Natural killer cell (primary cell): Measurements from ENCODE around the gene MPL. TPM values are rescaled to one million over a fixed set of nuclear protein-coding genes. Genes with fewer than 3 reads are reported as not detected.

Source experiments
- ATAC-seq, 3 donors: fragments of 150-1000 bp in 2 of 3; fragments of 200-7000 bp in 1 of 3; cut with Tn5 transposase; 1 replicate in 1 of 3; 2 replicates in 2 of 3; pipeline ENCODE4 v1.10.0; 2021; ENCODE audit warnings: mild to moderate bottlenecking in 2 of 3, moderate library complexity in 2 of 3
- DNase-seq, 2 donors: peaks; one replicate each; pipeline versions ENCODE4 v3.0.0 to v3.0.0-alpha.2; 2013 to 2021; ENCODE audit warnings: mixed read lengths in 1 of 2
- H3K27ac ChIP-seq: one replicate; pipeline ENCODE4 v1.5.1; 2013; ENCODE audit warnings: mild to moderate bottlenecking, low read length
- H3K27me3 ChIP-seq: one replicate; pipeline ENCODE4 v1.6.1; 2013; ENCODE audit warnings: low read length; ENCODE audit not compliant: control insufficient read depth, insufficient read depth
- H3K36me3 ChIP-seq: one replicate; pipeline ENCODE4 v1.6.1; 2013; ENCODE audit warnings: low read length; ENCODE audit not compliant: control insufficient read depth, insufficient read depth
- H3K4me1 ChIP-seq: one replicate; pipeline ENCODE4 v1.6.1; 2013; ENCODE audit warnings: low read length; ENCODE audit not compliant: control insufficient read depth, insufficient read depth
- H3K4me3 ChIP-seq: one replicate; pipeline ENCODE4 v1.5.1; 2013; ENCODE audit warnings: low read length
- H3K9me3 ChIP-seq: one replicate; pipeline ENCODE4 v1.6.1; 2013; ENCODE audit warnings: low read length; ENCODE audit not compliant: control insufficient read depth, insufficient read depth
- H3K27ac Mint-ChIP-seq, 2 donors: one replicate each; pipeline ENCODE4 v1.8.0; 2022; ENCODE audit warnings: mild to moderate bottlenecking in 2 of 2, mixed read lengths in 2 of 2, moderate library complexity in 1 of 2
- H3K27me3 Mint-ChIP-seq, 2 donors: one replicate each; pipeline ENCODE4 v1.8.0; 2022; ENCODE audit warnings: low read depth in 2 of 2, mixed read lengths in 2 of 2
- H3K36me3 Mint-ChIP-seq: one replicate; pipeline ENCODE4 v1.8.0; 2022; ENCODE audit warnings: mixed read lengths
- H3K4me1 Mint-ChIP-seq, 2 donors: one replicate each; pipeline ENCODE4 v1.8.0; 2022; ENCODE audit warnings: mixed read lengths in 2 of 2
- H3K4me3 Mint-ChIP-seq: one replicate; pipeline ENCODE4 v1.8.0; 2022; ENCODE audit warnings: mild to moderate bottlenecking, moderate library complexity, mixed read lengths
- H3K9me3 Mint-ChIP-seq, 2 donors: one replicate each; pipeline ENCODE4 v1.8.0; 2022; ENCODE audit warnings: mixed read lengths in 2 of 2
- WGBS: methylation state at CpG from one replicate; pipeline ENCODE4 v1.1.7; 2013; ENCODE audit warnings: missing lambda C conversion rate; ENCODE audit not compliant: insufficient coverage; 5-methylcytosine and 5-hydroxymethylcytosine counted together
- intact Hi-C: fragments of 100-400 bp; cut with micrococcal nuclease; formaldehyde crosslinking; loops from one replicate; pipeline ENCODE4 v1.14.2; 2022
- total RNA-seq, 4 donors: library from RNA; stranded (reverse); fragments of 120-200 nt in 1 of 4; gene quantifications; one replicate each; pipeline versions ENCODE4 v1.2.3 to v1.2.4, GENCODE V29; 2013 to 2022
- TF ChIP-seq, protein P1 (sequence below): fragments of 200-600 bp; IDR thresholded peaks from one replicate; pipeline ENCODE4 v1.8.0; 2022; ENCODE audit warnings: antibody characterized with exemption

Gene MPL
- total RNA-seq, 3 donors from 2014 or later (not counting 1 experiment from before 2014, with no cell fraction given) = 0.43 to 1.7 (median 0.48) TPM

DNA sequence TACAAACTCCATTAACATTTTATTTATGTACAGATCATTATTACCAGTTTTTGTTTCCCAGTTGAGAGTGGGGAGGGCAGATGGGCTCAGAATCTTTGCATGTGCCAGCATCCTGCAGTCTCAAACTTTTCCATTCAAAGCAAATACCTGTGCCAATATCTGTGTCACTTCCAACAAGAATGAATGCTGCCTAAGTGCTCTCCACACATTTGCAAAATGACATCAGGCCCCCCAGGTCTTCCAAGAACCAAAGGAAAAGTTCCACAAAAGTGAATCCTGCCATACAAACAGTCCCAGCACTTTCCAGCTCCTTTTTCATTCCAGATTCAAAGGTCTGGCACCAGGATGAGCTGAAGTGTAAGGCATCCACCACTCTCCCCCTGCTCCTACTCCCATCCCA lies 38.5 kb upstream of the MPL start:
- TF ChIP-seq, protein P1, sequence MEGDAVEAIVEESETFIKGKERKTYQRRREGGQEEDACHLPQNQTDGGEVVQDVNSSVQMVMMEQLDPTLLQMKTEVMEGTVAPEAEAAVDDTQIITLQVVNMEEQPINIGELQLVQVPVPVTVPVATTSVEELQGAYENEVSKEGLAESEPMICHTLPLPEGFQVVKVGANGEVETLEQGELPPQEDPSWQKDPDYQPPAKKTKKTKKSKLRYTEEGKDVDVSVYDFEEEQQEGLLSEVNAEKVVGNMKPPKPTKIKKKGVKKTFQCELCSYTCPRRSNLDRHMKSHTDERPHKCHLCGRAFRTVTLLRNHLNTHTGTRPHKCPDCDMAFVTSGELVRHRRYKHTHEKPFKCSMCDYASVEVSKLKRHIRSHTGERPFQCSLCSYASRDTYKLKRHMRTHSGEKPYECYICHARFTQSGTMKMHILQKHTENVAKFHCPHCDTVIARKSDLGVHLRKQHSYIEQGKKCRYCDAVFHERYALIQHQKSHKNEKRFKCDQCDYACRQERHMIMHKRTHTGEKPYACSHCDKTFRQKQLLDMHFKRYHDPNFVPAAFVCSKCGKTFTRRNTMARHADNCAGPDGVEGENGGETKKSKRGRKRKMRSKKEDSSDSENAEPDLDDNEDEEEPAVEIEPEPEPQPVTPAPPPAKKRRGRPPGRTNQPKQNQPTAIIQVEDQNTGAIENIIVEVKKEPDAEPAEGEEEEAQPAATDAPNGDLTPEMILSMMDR = no peak
- H3K27me3 ChIP-seq = no peaks in the 10 kb centered on the region
- Mint-ChIP-seq H3K36me3 (no peaks in the 10 kb centered on the region), H3K27ac (no peak overlapping the region), H3K9me3 (no peaks in the 10 kb centered on the region), H3K27me3 (no peaks in the 10 kb centered on the region), H3K4me1 (peaks cover 6 to 13% of the 10 kb centered on the region in 2 donors), H3K4me3 (no peak overlapping the region)
- H3K36me3 ChIP-seq = no peaks in the 10 kb centered on the region
- H3K4me3 ChIP-seq = no peak overlapping the region
- ATAC-seq = no peak
- H3K27ac ChIP-seq = no peak overlapping the region
- no peaks in the 10 kb centered on the region for H3K9me3 ChIP-seq
- no peak for DNase-seq
- intact Hi-C loops = no loop called here
- H3K4me1 ChIP-seq = peaks cover 9% of the 10 kb centered on the region

DNA sequence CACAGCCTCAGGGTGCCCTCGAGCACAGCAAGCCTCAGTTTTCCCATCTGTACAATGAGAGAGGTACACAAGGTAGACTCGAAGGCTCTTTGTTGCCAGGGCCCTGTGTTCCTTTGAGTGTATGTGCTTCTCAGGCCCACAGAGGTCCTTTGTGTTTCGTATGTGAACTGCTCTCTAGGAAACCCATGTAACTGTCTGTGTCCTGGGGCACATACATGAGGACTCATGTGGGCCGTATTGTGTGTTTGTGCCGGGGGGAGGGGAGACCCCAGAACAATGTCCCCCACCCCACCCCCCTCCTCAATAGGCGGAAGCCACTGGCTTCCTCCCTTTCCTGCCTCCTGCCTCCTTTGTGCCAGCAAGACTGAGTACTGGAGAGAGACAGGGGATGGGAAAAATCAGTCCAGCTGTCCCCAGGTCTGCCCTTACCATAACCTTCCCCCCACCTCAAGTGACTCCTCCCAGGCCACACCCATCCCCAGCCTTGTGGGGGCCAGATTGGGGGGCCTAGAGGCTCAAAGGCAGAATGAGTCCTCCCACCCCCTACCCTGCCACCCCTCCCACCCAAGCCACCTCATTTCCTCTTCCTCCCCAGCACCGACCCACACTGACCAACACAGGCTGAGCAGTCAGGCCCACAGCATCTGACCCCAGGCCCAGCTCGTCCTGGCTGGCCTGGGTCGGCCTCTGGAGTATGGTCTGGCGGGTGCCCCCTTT lies 37.1 kb upstream of the MPL start, which contains the start of gene TIE1:
Gene TIE1, plus strand, starts transcription at position 605 of the 717 bp plus-strand sequence. Its CDS starts 90 bp downstream, at position 695.
- no peak within 1 kb of the TSS for H3K4me3 ChIP-seq
- Mint-ChIP-seq H3K36me3 (no peaks in the 10 kb centered on the region), H3K27me3 (no peaks in the 10 kb centered on the region), H3K9me3 (no peaks in the 10 kb centered on the region), H3K4me1 (peaks cover 6 to 17% of the 10 kb centered on the region in 2 donors), H3K27ac (peak within 1 kb of the TSS; percentile 31 to 50), H3K4me3 (peak within 1 kb of the TSS; percentile 53)
- DNase-seq = no peak
- H3K9me3 ChIP-seq = no peaks in the 10 kb centered on the region
- no peaks in the 10 kb centered on the region for H3K27me3 ChIP-seq
- ATAC-seq = peak in 1 of 3 donors; percentile 39
- 48% methylated on average over 7 of the region's 10 CpGs for WGBS
- intact Hi-C loops = no loop called here
- TF ChIP-seq, protein P1 = no peak
- H3K27ac ChIP-seq = no peak within 1 kb of the TSS
- no peaks in the 10 kb centered on the region for H3K36me3 ChIP-seq
- peaks cover 9% of the 10 kb centered on the region for H3K4me1 ChIP-seq

DNA sequence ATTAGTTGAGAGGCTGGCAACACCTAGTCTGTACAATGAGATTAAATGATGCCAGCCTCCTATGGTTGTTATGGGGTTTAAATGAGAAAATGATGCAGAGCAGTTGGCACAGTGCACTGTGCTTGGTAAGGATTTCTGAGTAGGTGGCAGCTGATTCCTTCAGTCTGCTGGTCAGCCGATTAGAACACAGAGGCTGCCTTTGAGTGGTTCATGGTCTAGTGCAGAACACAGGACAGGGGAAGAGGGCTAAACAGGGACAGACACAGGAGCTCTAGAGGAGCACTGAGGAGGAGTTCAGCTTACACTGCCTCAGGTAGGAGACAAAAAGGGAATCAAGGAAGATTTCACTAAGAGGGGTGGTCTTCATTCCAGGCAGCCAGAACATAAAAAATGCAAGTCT lies 35.4 kb upstream of the MPL start:
- no peaks in the 10 kb centered on the region for H3K9me3 ChIP-seq
- H3K36me3 Mint-ChIP-seq = no peaks in the 10 kb centered on the region
- H3K27me3 ChIP-seq = no peaks in the 10 kb centered on the region
- TF ChIP-seq, protein P1 = no peak
- 89% methylated on average over 1 of the region's 1 CpG for WGBS
- intact Hi-C loops = no loop called here
- no peaks in the 10 kb centered on the region for H3K9me3 Mint-ChIP-seq
- peaks cover 6 to 17% of the 10 kb centered on the region in 2 donors for H3K4me1 Mint-ChIP-seq
- no peak overlapping the region for H3K27ac ChIP-seq
- no peak overlapping the region for H3K4me3 Mint-ChIP-seq
- peak overlapping the region in 1 of 2 donors; percentile 1 for H3K27ac Mint-ChIP-seq
- H3K4me1 ChIP-seq = peaks cover 9% of the 10 kb centered on the region
- no peaks in the 10 kb centered on the region for H3K27me3 Mint-ChIP-seq
- DNase-seq = no peak
- ATAC-seq = no peak
- no peak overlapping the region for H3K4me3 ChIP-seq
- H3K36me3 ChIP-seq = no peaks in the 10 kb centered on the region
